Activated CD8-positive, alpha-beta memory T cell treated with anti-CD3 and anti-CD28 coated beads, Interleukin-2, amount 10 ng/mL, durations not matched to agents 7 days and 5 days (primary cell): ENCODE data around the gene EDC4. TPM values are rescaled to one million over a fixed set of nuclear protein-coding genes. Genes with fewer than 3 reads are reported as not detected.

Experiments used
- ATAC-seq: fragments of 150-1000 bp; cut with Tn5 transposase; one replicate; pipeline ENCODE4 v1.10.0; 2021; ENCODE audit warnings: moderate library complexity
- CTCF ChIA-PET: fragments of 350-600 bp; sonication (Branson Sonifier 250); formaldehyde crosslinking; loops from one replicate; lab custom pipeline; 2021; ENCODE audit warnings: antibody characterized with exemption; lab: Charles Lee
- DNase-seq: peaks from one replicate; pipeline ENCODE4 v3.0.0-alpha.2; 2020
- H3K27ac Mint-ChIP-seq: one replicate; pipeline ENCODE4 v1.8.0; 2021; ENCODE audit warnings: mild to moderate bottlenecking, mixed read lengths
- H3K27me3 Mint-ChIP-seq: one replicate; pipeline ENCODE4 v1.8.0; 2021; ENCODE audit warnings: mixed read lengths
- H3K36me3 Mint-ChIP-seq: one replicate; pipeline ENCODE4 v1.8.0; 2021; ENCODE audit warnings: mild to moderate bottlenecking, mixed read lengths
- H3K4me1 Mint-ChIP-seq: one replicate; pipeline ENCODE4 v1.8.0; 2021; ENCODE audit warnings: mixed read lengths
- H3K4me3 Mint-ChIP-seq: one replicate; pipeline ENCODE4 v1.8.0; 2021; ENCODE audit warnings: mild to moderate bottlenecking, moderate library complexity, mixed read lengths
- H3K9me3 Mint-ChIP-seq: one replicate; pipeline ENCODE4 v1.8.0; 2022; ENCODE audit warnings: low read depth, mixed read lengths
- total RNA-seq, 2 experiments: library from RNA; stranded (reverse); gene quantifications; one replicate each; pipeline ENCODE4 v1.2.3, GENCODE V29; 2021

Gene EDC4
- total RNA-seq, 2 experiments from 2014 or later, result 122 to 124 TPM

GRCh38 chr16:67872131-67872630 lies 671 bp upstream of the EDC4 start:
- peaks cover 31% of the 10 kb centered on the region for H3K4me1 Mint-ChIP-seq
- peak overlapping the region; percentile 80 for H3K4me3 Mint-ChIP-seq
- no peaks in the 10 kb centered on the region for H3K9me3 Mint-ChIP-seq
- CTCF ChIA-PET, result interaction anchor here (0.8 to 2.3 kb wide), 6 partner anchors 9 to 351 kb away, joined by 3 to 17 read pairs (median 4); partner anchors contain the start of gene NRN1L
- peaks cover 22% of the 10 kb centered on the region for H3K36me3 Mint-ChIP-seq
- no peaks in the 10 kb centered on the region for H3K27me3 Mint-ChIP-seq
- ATAC-seq, result no peak
- H3K27ac Mint-ChIP-seq, result peak overlapping the region; percentile 83
- no peak for DNase-seq

- no peaks in the 10 kb centered on the region for H3K9me3 Mint-ChIP-seq
- ATAC-seq (peak; percentile 29), DNase-seq (peak; percentile 46)
- CTCF ChIA-PET, result interaction anchor here (0.6 to 3.2 kb wide), 9 partner anchors 8 to 353 kb away, joined by 3 to 27 read pairs (median 5); partner anchors contain the start of genes DDX28, DUS2 and NRN1L
- peak overlapping the region; percentile 80 for H3K4me3 Mint-ChIP-seq
- peaks cover 28% of the 10 kb centered on the region for H3K36me3 Mint-ChIP-seq
- peak overlapping the region; percentile 90 for H3K27ac Mint-ChIP-seq
- H3K27me3 Mint-ChIP-seq, result no peaks in the 10 kb centered on the region
- peaks cover 31% of the 10 kb centered on the region for H3K4me1 Mint-ChIP-seq
These were observed 851 bp downstream of the EDC4 start for GRCh38 chr16:67873435-67874370.

DNA sequence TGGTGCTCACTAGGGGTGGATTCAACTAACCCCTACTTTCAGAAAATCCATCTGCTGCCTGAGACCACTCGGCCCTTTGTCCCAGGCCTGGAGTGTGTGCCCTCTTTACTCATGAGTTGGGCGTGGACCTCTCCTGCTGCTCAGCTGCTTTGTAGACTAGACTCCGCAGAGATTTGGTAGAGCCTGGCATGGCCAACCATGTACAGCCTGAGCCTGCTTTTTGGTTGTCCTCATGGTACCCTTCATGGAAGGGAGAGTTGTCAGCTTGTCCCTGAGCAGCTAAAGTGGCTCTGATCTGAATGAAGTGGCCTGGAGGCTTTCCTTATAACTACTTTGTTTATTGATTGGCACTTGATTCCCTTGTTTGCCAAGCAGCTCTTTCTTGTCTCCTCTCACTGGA lies 1.5 kb downstream of the EDC4 start:
- DNase-seq, result no peak
- H3K4me3 Mint-ChIP-seq, result peak overlapping the region; percentile 80
- H3K27me3 Mint-ChIP-seq, result no peaks in the 10 kb centered on the region
- H3K4me1 Mint-ChIP-seq, result peaks cover 31% of the 10 kb centered on the region
- H3K9me3 Mint-ChIP-seq, result no peaks in the 10 kb centered on the region
- peak overlapping the region; percentile 90 for H3K27ac Mint-ChIP-seq
- CTCF ChIA-PET, result interaction anchor here (1.2 to 3.2 kb wide), 6 partner anchors 9 to 59 kb away, joined by 3 to 27 read pairs (median 6); partner anchors contain the start of gene NRN1L
- H3K36me3 Mint-ChIP-seq, result peaks cover 34% of the 10 kb centered on the region
- no peak for ATAC-seq

DNA sequence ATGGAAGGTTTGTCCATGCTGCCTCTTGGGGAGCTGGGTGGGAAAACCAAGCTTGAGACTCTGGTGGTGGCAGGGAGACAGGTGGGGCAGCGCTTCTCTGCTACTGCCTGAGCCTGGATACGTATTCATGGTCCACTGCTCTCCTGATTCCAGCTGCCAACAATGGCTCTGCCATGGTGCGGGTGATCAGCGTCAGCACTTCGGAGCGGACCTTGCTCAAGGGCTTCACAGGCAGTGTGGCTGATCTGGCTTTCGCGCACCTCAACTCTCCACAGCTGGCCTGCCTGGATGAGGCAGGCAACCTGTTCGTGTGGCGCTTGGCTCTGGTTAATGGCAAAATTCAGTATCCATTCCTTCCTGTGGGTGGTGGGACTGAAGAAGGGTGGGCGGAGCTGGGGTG lies 4.2 kb downstream of the EDC4 start:
- CTCF ChIA-PET, result interaction anchor here (0.5 to 1.1 kb wide), 2 partner anchors 51 to 233 kb away, joined by 3 to 5 read pairs; no protein-coding TSS in a partner anchor
- H3K36me3 Mint-ChIP-seq, result peaks cover 33% of the 10 kb centered on the region
- H3K27me3 Mint-ChIP-seq, result no peaks in the 10 kb centered on the region
- no peak overlapping the region for H3K4me3 Mint-ChIP-seq
- no peak overlapping the region for H3K27ac Mint-ChIP-seq
- DNase-seq (no peak), ATAC-seq (no peak)
- H3K9me3 Mint-ChIP-seq, result no peaks in the 10 kb centered on the region
- H3K4me1 Mint-ChIP-seq, result peaks cover 31% of the 10 kb centered on the region

GRCh38 chr16:67878232-67878631 lies 5.4 kb downstream of the EDC4 start:
- CTCF ChIA-PET, result interaction anchor here (1.5 kb wide), 1 partner anchor 32 kb away, joined by 6 read pairs; no protein-coding TSS in a partner anchor
- Mint-ChIP-seq H3K27ac (no peak overlapping the region), H3K27me3 (no peaks in the 10 kb centered on the region), H3K36me3 (peaks cover 36% of the 10 kb centered on the region), H3K4me1 (peaks cover 26% of the 10 kb centered on the region), H3K9me3 (no peaks in the 10 kb centered on the region), H3K4me3 (no peak overlapping the region)
- ATAC-seq (no peak), DNase-seq (no peak)

GRCh38 chr16:67878846-67879245 lies 6.0 kb downstream of the EDC4 start:
- Mint-ChIP-seq H3K36me3 (peaks cover 41% of the 10 kb centered on the region), H3K4me3 (no peak overlapping the region), H3K27ac (no peak overlapping the region), H3K9me3 (no peaks in the 10 kb centered on the region), H3K4me1 (peaks cover 23% of the 10 kb centered on the region), H3K27me3 (no peaks in the 10 kb centered on the region)
- CTCF ChIA-PET, result interaction anchor here (1.1 to 1.5 kb wide), 3 partner anchors 8 to 62 kb away, joined by 3 to 6 read pairs (median 4); no protein-coding TSS in a partner anchor
- DNase-seq (no peak), ATAC-seq (no peak)

DNA sequence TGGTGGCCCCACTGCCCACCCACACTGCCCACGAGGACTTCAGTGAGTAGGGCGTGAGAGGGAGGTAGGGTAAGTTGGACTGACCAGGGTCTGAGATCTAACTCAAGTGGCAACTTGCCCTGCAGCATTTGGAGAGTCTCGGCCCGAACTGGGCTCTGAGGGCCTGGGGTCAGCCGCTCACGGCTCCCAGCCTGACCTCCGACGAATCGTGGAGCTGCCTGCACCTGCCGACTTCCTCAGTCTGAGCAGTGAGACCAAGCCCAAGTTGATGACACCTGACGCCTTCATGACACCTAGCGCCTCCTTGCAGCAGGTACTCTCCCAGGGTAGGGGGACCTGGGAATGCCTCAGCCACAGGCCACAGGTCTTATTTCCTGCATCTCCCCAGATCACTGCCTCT lies 6.6 kb downstream of the EDC4 start:
- peaks cover 45% of the 10 kb centered on the region for H3K36me3 Mint-ChIP-seq
- ATAC-seq, result no peak

GRCh38 chr16:67879936-67880335 lies 7.1 kb downstream of the EDC4 start:
- H3K4me3 Mint-ChIP-seq, result no peak overlapping the region
- no peaks in the 10 kb centered on the region for H3K27me3 Mint-ChIP-seq
- ATAC-seq (no peak), DNase-seq (no peak)
- no peak overlapping the region for H3K27ac Mint-ChIP-seq
- peaks cover 46% of the 10 kb centered on the region for H3K36me3 Mint-ChIP-seq
- no peaks in the 10 kb centered on the region for H3K9me3 Mint-ChIP-seq
- CTCF ChIA-PET, result interaction anchor here (1.1 to 1.2 kb wide), 2 partner anchors 9 to 63 kb away, joined by 3 to 4 read pairs; no protein-coding TSS in a partner anchor
- H3K4me1 Mint-ChIP-seq, result peaks cover 12% of the 10 kb centered on the region

More for the DNA sequence above, 6.6 kb downstream of the EDC4 start:
- no peak for DNase-seq
- Mint-ChIP-seq H3K27ac (no peak overlapping the region), H3K4me3 (no peak overlapping the region), H3K27me3 (no peaks in the 10 kb centered on the region), H3K9me3 (no peaks in the 10 kb centered on the region), H3K4me1 (peaks cover 17% of the 10 kb centered on the region)
- CTCF ChIA-PET, result interaction anchor here (1.1 to 1.5 kb wide), 3 partner anchors 9 to 63 kb away, joined by 3 to 6 read pairs (median 4); no protein-coding TSS in a partner anchor

GRCh38 chr16:67880584-67880983 lies 7.7 kb downstream of the EDC4 start:
- DNase-seq, result no peak
- H3K4me1 Mint-ChIP-seq, result peaks cover 6% of the 10 kb centered on the region
- H3K4me3 Mint-ChIP-seq, result no peak overlapping the region
- peaks cover 46% of the 10 kb centered on the region for H3K36me3 Mint-ChIP-seq
- no peaks in the 10 kb centered on the region for H3K9me3 Mint-ChIP-seq
- no peak overlapping the region for H3K27ac Mint-ChIP-seq
- no peak for ATAC-seq
- no peaks in the 10 kb centered on the region for H3K27me3 Mint-ChIP-seq
- CTCF ChIA-PET, result interaction anchor here (1.1 to 3.9 kb wide), 2 partner anchors 47 to 208 kb away, joined by 3 to 38 read pairs; no protein-coding TSS in a partner anchor

- no peaks in the 10 kb centered on the region for H3K9me3 Mint-ChIP-seq
- CTCF ChIA-PET, result interaction anchor here (0.7 to 3.9 kb wide), 11 partner anchors 8 to 209 kb away, joined by 3 to 38 read pairs (median 7); partner anchors contain the start of gene EDC4
- ATAC-seq (no peak), DNase-seq (no peak)
- no peaks in the 10 kb centered on the region for H3K4me1 Mint-ChIP-seq
- H3K4me3 Mint-ChIP-seq, result no peak overlapping the region
- H3K27me3 Mint-ChIP-seq, result no peaks in the 10 kb centered on the region
- H3K27ac Mint-ChIP-seq, result no peak overlapping the region
- H3K36me3 Mint-ChIP-seq, result peaks cover 40% of the 10 kb centered on the region
These were observed 8.8 kb downstream of the EDC4 start for GRCh38 chr16:67881621-67882161.

GRCh38 chr16:67882374-67883145 lies 9.7 kb downstream of the EDC4 start:
- no peak for ATAC-seq

DNA sequence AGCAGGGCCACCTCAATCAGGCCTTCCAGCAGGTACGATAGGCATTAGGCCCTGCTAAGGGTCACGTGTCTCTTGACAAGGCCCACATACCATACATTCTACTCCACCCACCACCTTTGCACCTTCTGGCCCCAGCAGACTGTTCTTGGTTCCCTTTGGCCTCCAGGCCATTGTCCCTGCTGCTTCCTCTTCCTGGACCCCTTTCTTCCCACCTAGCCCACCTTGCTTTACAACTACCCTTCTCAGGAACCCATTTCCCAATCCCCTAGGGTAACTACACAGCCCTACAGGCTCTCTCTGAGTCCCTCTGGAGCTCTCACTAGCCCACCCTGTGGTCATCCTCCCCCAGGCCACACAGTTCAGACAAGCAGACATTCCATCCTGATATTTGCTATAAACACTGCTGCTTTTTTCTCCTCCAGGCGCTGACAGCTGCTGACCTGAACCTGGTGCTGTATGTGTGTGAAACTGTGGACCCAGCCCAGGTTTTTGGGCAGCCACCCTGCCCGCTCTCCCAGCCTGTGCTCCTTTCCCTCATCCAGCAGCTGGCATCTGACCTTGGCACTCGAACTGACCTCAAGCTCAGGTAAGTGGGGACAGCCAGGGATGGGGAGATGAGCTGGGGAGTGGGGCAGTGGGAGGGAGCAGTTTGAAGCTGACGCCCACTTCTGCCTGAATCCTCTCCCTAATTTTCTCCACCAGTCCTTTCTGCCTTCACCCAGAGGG lies 10.5 kb downstream of the EDC4 start:
- H3K27ac Mint-ChIP-seq, result peak overlapping the region; percentile 46
- H3K27me3 Mint-ChIP-seq, result no peaks in the 10 kb centered on the region
- peak; percentile 8 for ATAC-seq

More at GRCh38 chr16:67882374-67883145, 9.7 kb downstream of the EDC4 start:
- Mint-ChIP-seq H3K4me3 (no peak overlapping the region), H3K4me1 (no peaks in the 10 kb centered on the region), H3K27me3 (no peaks in the 10 kb centered on the region), H3K9me3 (no peaks in the 10 kb centered on the region), H3K27ac (no peak overlapping the region), H3K36me3 (peaks cover 32% of the 10 kb centered on the region)
- DNase-seq, result no peak
- CTCF ChIA-PET, result interaction anchor here (1.1 to 3.9 kb wide), 19 partner anchors 8 to 210 kb away, joined by 3 to 38 read pairs (median 10); partner anchors contain the start of genes EDC4, PSKH1 and PSMB10

More for the DNA sequence above, 10.5 kb downstream of the EDC4 start:
- Mint-ChIP-seq H3K4me1 (no peaks in the 10 kb centered on the region), H3K36me3 (peaks cover 28% of the 10 kb centered on the region), H3K9me3 (no peaks in the 10 kb centered on the region), H3K4me3 (no peak overlapping the region)
- DNase-seq, result no peak
- CTCF ChIA-PET, result interaction anchor here (0.9 to 3.9 kb wide), 39 partner anchors 9 to 211 kb away, joined by 3 to 38 read pairs (median 6); partner anchors contain the start of genes CTRL, EDC4, NFATC3 and NUTF2
